HepG2 (cell line): ENCODE measurements around the gene CAT. TPM values are rescaled to one million over a fixed set of nuclear protein-coding genes. Genes with fewer than 3 reads are reported as not detected.
A peak's percentile ranks its signal among the peaks of the same experiment; 100 is the strongest.

Experiments
- CTCF ChIP-seq: sonication (generic); formaldehyde crosslinking; IDR thresholded peaks from 2 replicates; pipeline ENCODE4 v1.5.0; 2020; ENCODE audit warnings: mild to moderate bottlenecking, missing genetic modification reagents, moderate library complexity
- GABPA ChIP-seq, 2 experiments: IDR thresholded peaks; 2 replicates each; pipeline ENCODE4 v1.6.1; 2011 to 2016; ENCODE audit warnings: low read depth in 2 of 2, low read length in 1 of 2, missing biosample characterization in 1 of 2, missing genetic modification characterization in 1 of 2
- HMGXB4 ChIP-seq, 2 experiments: sonication (generic) in 1 of 2; formaldehyde crosslinking in 1 of 2; IDR thresholded peaks; 2 replicates each; pipeline versions ENCODE4 v1.4.0 to v1.6.1; 2018 to 2020; ENCODE audit warnings: missing genetic modification reagents in 2 of 2, borderline replicate concordance in 1 of 2, low read depth in 1 of 2, mild to moderate bottlenecking in 1 of 2, missing biosample characterization in 1 of 2
- SYNCRIP ChIP-seq: fragments of 200-400 bp; formaldehyde crosslinking; IDR thresholded peaks from 2 replicates; pipeline ENCODE4 v1.6.1; 2018; ENCODE audit warnings: mild to moderate bottlenecking, low read depth, low read length; ENCODE audit not compliant: insufficient read depth
- TBX2 ChIP-seq: sonication (generic); formaldehyde crosslinking; IDR thresholded peaks from 2 replicates; pipeline ENCODE4 v1.5.0; 2020; ENCODE audit warnings: missing genetic modification reagents, mild to moderate bottlenecking, borderline replicate concordance
- ZBTB33 ChIP-seq: sonication (generic); formaldehyde crosslinking; IDR thresholded peaks from 2 replicates; pipeline ENCODE4 v1.4.0; 2020; ENCODE audit warnings: missing genetic modification reagents
- ZNF274 ChIP-seq: sonication (generic); formaldehyde crosslinking; IDR thresholded peaks from 2 replicates; pipeline ENCODE4 v1.5.1; 2020; ENCODE audit warnings: mild to moderate bottlenecking, missing genetic modification reagents
- polyA plus RNA-seq, 8 experiments: library from polyadenylated mRNA; depleted of rRNA in 3 of 8; stranded (reverse) in 7 of 8; unstranded in 1 of 8; fragments of >200 nt; fragmentation: Illumina TruSeq in 4 of 8; extraction: Trizol in 4 of 8; gene quantifications; 2 replicates each; pipeline versions ENCODE4 v1.2.1 to v1.2.3, GENCODE V29; 2011 to 2016; ENCODE audit warnings: low read depth in 4 of 8, missing spikeins in 1 of 8, mixed read lengths in 1 of 8; ENCODE audit not compliant: insufficient read depth in 1 of 8
- total RNA-seq, 5 experiments: library from RNA; depleted of rRNA; stranded (reverse); fragments of >200 nt; fragmentation: Illumina TruSeq; extraction: Trizol; gene quantifications; 2 replicates each; pipeline ENCODE4 v1.2.3, GENCODE V29; 2016; ENCODE audit warnings: low read depth in 1 of 5
- TF ChIP-seq, protein P1 (sequence below): IDR thresholded peaks from 2 replicates; pipeline ENCODE4 v1.6.1; 2012; ENCODE audit warnings: low read depth, low read length, improper control_type of control experiment

CAT gene
- total and polyA plus RNA-seq, 2 of the 13 experiments (the other 11 are each of a cell fraction or from before 2014, with no cell fraction given) = 107 to 136 TPM

DNA sequence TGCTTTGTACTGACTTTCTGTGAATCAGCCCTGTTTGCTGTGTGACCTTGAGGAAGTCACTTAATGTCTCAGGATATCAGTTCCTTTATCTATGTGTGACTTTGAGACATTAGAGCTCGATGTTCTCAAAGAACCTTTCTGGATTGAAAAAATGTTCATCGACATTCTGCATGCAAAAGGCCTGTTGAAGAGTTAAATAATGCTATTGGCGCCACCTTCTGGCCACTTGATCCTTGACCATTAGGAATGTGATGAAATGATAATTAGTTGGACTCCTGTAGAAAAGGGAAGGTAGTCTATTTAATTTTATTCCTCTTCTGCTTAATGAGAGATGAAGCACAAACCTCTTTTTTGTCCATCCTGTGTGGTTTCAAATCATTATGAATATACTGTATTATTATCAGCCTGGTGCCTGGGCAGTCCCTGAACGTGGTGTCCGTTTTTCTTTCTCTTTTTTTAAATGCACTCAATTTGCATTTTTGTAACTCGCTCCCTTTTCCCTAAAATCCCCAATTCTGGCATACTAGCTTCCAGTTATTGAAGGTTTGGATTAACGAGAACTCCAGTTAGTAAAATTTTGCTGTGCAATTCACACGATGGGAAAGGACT, 54.2 kb downstream of the CAT start (continued):
- TF ChIP-seq, protein P1, sequence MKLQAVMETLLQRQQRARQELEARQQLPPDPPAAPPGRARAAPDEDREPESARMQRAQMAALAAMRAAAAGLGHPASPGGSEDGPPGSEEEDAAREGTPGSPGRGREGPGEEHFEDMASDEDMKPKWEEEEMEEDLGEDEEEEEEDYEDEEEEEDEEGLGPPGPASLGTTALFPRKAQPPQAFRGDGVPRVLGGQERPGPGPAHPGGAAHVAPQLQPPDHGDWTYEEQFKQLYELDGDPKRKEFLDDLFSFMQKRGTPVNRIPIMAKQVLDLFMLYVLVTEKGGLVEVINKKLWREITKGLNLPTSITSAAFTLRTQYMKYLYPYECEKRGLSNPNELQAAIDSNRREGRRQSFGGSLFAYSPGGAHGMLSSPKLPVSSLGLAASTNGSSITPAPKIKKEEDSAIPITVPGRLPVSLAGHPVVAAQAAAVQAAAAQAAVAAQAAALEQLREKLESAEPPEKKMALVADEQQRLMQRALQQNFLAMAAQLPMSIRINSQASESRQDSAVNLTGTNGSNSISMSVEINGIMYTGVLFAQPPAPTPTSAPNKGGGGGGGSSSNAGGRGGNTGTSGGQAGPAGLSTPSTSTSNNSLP = peak; percentile 50; the same call in 1 of the 2 replicates
- 0 out of 4 replicates have a peak, but pooled peaks of 1 of the 2 experiments have one; percentile 24 for TF ChIP-seq HMGXB4 (CRISPR knock-in tag; IDR thresholded peaks at IDR 0.05; ENCODE audit: borderline replicate concordance in 1 of 2, low read depth in 1 of 2)
- TF ChIP-seq ZBTB33 (CRISPR knock-in tag) = no peak
- TF ChIP-seq SYNCRIP = no peak
- TF ChIP-seq ZNF274 (CRISPR knock-in tag) = no peak
- no peak for TF ChIP-seq GABPA (IDR thresholded peaks at IDR 0.05; ENCODE audit: low read depth, low read length)
- TF ChIP-seq GABPA (CRISPR knock-in tag; IDR thresholded peaks at IDR 0.05; ENCODE audit: low read depth) = no peak
- TF ChIP-seq CTCF (CRISPR knock-in tag) = peak; percentile 80
- TF ChIP-seq TBX2 = no peak
- TF ChIP-seq, all 625 proteins: peak for 11
